ENCODE measurements around the gene C11orf21. TPM values are rescaled to one million over a fixed set of nuclear protein-coding genes. Genes with fewer than 3 reads are reported as not detected.

C11orf21 gene
- total RNA-seq, 4 donors from 2014 or later = 0.39 to 2.4 (median 1.1) TPM

- Histone ChIP-seq H3K27me3 (no peaks in the 10 kb centered on the region), H3K4me1 (peaks cover 0 to 9% (median 3%) of the 10 kb centered on the region in 4 donors), H3K27ac (no peak overlapping the region), H3K9me3 (no peaks in the 10 kb centered on the region), H3K4me3 (no peak overlapping the region), H3K36me3 (no peaks in the 10 kb centered on the region)
- WGBS, 2 donors = 42 to 50% methylated on average over 1 of the region's 1 CpG
- DNase-seq (ENCODE audit: low spot score in 2 of 2) = peak in 1 of 2 donors; percentile 3
- no peak for TF ChIP-seq POLR2A (IDR thresholded peaks at IDR 0.05)
- no peak for TF ChIP-seq CTCF (IDR thresholded peaks at IDR 0.05)
- no peak for TF ChIP-seq EP300 (IDR thresholded peaks at IDR 0.05)
Observed at GRCh38 chr11:2297623-2298030, 4.1 kb downstream of the C11orf21 start.

DNA sequence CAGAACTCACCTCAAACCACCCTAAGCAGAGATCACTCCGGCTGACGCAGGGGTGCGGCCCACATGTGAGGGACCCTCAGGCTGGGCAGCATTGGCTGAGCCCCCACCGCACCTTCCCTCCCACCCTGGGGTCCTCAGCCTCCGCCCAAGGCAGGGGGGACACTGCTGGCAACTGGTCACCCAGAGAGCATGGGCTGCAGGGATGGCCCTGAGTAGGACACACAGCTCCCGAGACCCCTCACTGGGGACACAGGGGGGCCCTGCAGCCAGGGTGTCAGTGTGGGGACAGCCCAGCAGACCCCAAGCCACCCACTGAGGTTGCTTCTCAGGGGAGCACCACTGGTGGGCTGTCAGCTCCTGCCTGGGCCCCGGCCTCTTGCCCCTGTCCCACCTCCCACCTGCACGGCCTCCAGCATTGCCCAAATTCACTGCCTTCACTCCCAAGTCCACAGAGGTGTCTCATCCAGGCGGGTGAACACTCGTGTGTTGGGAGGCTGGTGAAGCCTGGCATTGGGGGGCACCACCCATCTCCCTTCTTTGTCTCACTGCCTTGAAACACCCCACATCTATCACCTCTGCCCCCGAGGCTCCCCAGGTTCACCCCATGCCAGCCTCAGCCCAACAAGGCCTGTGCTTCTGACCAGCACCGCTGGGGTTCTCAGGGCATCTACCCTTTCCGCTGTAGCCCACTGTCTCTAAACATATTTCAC, 4.7 kb downstream of the C11orf21 start:
- H3K27me3 ChIP-seq = no peaks in the 10 kb centered on the region
- no peak overlapping the region for H3K27ac ChIP-seq
- 83 to 92% methylated on average over 9 to 13 of the region's 13 CpGs for WGBS, 2 donors
- peaks cover 0 to 4% (median 0%) of the 10 kb centered on the region in 4 donors for H3K4me1 ChIP-seq
- DNase-seq (ENCODE audit: low spot score in 2 of 2) = no peak
- no peak overlapping the region for H3K4me3 ChIP-seq
- TF ChIP-seq CTCF (IDR thresholded peaks at IDR 0.05) (no peak), EP300 (IDR thresholded peaks at IDR 0.05) (no peak), POLR2A (IDR thresholded peaks at IDR 0.05) (no peak)
- H3K9me3 ChIP-seq = no peaks in the 10 kb centered on the region
- no peaks in the 10 kb centered on the region for H3K36me3 ChIP-seq

GRCh38 chr11:2295971-2296912, 5.5 kb downstream of the C11orf21 start:
- WGBS, 2 donors = 82 to 85% methylated on average over 16 to 17 of the region's 17 CpGs
- TF ChIP-seq EP300 (IDR thresholded peaks at IDR 0.05) (no peak), CTCF (IDR thresholded peaks at IDR 0.05) (no peak), POLR2A (IDR thresholded peaks at IDR 0.05) (no peak)
- H3K27ac ChIP-seq = no peak overlapping the region
- no peak for DNase-seq (ENCODE audit: low spot score in 2 of 2)
- no peaks in the 10 kb centered on the region for H3K4me1 ChIP-seq
- H3K27me3 ChIP-seq = no peaks in the 10 kb centered on the region
- H3K9me3 ChIP-seq = no peaks in the 10 kb centered on the region
- H3K4me3 ChIP-seq = no peak overlapping the region
- no peaks in the 10 kb centered on the region for H3K36me3 ChIP-seq

DNA sequence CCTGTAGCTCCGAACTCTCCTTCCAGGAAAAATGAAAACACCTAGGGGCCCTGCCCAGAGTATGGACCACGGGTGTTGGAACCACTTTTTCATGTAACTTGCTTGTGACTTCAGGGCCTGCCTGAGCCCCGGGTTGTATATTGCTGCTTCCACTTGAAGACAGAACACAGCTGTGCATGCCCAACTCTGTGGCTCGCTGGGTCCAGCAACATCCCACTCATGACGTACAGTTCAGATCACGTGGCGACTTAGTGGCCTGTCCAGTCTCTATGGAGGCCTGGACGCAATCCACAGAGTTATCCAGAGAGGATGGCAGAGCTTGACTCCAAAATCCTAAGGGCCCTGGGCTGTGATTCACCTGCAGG, 6.8 kb downstream of the C11orf21 start:
- 82 to 83% methylated on average over 8 of the region's 8 CpGs for WGBS, 2 donors
- Histone ChIP-seq H3K27me3 (no peaks in the 10 kb centered on the region), H3K36me3 (no peaks in the 10 kb centered on the region), H3K4me1 (no peaks in the 10 kb centered on the region), H3K27ac (no peak overlapping the region), H3K4me3 (no peak overlapping the region), H3K9me3 (no peaks in the 10 kb centered on the region)
- DNase-seq (ENCODE audit: low spot score in 2 of 2) = no peak
- TF ChIP-seq CTCF (IDR thresholded peaks at IDR 0.05) (no peak), POLR2A (IDR thresholded peaks at IDR 0.05) (no peak), EP300 (IDR thresholded peaks at IDR 0.05) (no peak)
